HG03280 (cell line): Measurements from ENCODE around the gene PRPH2.
A peak's percentile ranks its signal among the peaks of the same experiment; 100 is the strongest.

Experiments used
- ATAC-seq: cut with Tn5 transposase; IDR thresholded peaks from one replicate; pipeline ENCODE4 v1.9.1; 2021; ENCODE audit warnings: mild to moderate bottlenecking, moderate library complexity; ENCODE audit not compliant: unreplicated experiment

PRPH2 gene, protein sequence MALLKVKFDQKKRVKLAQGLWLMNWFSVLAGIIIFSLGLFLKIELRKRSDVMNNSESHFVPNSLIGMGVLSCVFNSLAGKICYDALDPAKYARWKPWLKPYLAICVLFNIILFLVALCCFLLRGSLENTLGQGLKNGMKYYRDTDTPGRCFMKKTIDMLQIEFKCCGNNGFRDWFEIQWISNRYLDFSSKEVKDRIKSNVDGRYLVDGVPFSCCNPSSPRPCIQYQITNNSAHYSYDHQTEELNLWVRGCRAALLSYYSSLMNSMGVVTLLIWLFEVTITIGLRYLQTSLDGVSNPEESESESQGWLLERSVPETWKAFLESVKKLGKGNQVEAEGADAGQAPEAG

GRCh38 chr6:42722497-42722896 is at the start of gene PRPH2:
PRPH2 (minus strand) TSS chr6:42722597; CDS start chr6:42722334, 263 bp downstream.
- ATAC-seq: no peak

GRCh38 chr6:42771741-42772100 is 49.3 kb upstream of the PRPH2 start:
- ATAC-seq: no peak

GRCh38 chr6:42769836-42770235 is 47.4 kb upstream of the PRPH2 start:
- no peak for ATAC-seq

DNA sequence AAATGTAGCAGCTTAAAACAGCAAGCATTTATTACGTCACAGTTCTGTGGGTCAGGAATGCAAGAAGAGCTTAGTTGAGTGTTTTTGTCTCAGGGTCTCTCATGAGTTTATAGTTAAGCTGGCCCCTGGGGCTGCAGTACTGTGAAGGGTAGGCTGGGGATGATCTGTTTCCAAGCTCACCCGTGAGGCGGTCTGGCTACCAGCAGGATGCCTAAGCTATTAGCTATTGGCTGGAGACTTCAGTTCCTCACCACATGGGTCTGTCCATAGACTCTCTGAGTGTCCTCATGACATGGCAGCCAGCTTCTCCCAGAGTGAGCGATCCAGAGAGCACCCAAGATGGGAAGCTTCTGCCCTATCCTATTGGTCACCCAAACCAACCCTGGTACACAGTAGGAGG is 46.7 kb upstream of the PRPH2 start:
- no peak for ATAC-seq

DNA sequence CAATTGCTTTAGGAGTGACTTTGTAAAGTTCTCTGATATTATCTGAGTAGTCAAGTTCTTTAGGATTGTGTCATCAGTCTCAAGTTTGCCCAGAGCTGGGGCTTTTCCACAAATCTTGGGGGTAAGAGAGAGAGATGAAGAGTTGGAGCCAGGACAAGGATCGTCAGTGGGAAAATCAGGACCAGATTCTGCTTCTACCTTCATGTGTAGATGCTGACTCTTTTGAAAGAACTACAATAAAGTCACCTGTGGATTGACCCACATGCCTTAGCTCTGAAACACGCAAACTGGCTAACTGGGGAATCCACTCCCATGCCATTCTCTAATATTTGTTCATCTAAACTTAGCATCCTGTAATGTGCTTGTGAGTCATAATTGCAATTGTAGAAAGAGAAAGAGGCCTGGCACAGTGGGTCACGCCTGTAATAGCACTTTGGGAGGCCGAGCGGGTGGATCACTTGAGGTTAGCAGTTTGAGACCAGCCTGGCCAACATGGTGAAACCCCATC is 43.8 kb upstream of the PRPH2 start:
- ATAC-seq: no peak

DNA sequence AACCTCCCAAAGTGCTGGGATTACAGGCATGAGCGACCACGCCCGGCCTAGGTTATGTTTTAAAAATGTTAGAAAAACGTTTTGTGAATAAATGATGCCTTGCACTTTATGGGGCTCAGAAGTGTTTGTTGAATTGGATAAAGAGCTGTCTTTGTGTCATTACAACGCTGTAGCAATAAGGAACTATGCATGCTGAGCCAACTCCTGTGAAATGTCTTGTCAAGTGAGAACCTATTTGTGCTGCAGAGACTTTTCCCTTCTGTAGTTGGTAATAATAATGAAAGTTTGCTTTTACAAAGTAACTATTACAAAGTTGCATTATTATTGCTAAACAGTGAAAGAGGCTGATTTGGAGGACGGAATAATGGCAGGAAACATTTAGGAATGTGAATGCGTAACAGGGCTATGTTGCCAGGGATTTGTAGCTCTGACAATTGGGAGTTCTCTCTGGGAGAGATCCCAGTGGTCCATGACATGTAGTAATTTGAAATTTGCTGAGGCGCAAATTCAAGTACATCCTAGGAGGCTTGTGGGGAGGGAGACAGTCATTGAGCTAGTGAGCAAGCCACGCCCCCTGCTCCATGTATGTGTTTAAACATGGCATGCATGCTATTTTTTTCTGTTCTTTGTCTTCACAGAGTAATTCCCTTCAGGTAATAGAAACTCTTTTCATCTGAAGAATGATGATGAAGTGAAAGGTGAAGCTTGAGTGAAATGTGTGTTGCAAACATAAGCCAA is 42.7 kb upstream of the PRPH2 start:
- no peak for ATAC-seq

GRCh38 chr6:42762950-42763349 is 40.6 kb upstream of the PRPH2 start:
- ATAC-seq: no peak

DNA sequence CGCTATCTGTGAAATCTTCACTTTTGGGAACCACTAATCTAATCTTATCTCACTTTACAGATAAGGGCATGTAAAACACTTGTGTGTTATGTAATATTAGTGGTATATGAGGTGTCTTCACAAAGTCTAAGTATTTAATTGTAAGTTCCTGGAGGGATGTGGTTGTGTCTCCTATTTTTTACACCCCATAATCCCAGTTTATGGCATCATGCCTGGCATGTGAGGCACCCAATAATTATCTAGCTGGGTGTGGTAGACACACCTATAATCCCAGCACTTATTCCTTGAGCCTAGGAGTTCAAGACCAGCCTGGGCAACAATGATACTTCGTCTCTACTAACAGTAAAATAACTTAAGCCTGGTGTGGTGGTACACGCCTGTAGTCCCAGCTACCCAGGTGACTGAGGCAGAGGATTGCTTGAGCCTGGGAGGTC is 40.0 kb upstream of the PRPH2 start:
- ATAC-seq: no peak

DNA sequence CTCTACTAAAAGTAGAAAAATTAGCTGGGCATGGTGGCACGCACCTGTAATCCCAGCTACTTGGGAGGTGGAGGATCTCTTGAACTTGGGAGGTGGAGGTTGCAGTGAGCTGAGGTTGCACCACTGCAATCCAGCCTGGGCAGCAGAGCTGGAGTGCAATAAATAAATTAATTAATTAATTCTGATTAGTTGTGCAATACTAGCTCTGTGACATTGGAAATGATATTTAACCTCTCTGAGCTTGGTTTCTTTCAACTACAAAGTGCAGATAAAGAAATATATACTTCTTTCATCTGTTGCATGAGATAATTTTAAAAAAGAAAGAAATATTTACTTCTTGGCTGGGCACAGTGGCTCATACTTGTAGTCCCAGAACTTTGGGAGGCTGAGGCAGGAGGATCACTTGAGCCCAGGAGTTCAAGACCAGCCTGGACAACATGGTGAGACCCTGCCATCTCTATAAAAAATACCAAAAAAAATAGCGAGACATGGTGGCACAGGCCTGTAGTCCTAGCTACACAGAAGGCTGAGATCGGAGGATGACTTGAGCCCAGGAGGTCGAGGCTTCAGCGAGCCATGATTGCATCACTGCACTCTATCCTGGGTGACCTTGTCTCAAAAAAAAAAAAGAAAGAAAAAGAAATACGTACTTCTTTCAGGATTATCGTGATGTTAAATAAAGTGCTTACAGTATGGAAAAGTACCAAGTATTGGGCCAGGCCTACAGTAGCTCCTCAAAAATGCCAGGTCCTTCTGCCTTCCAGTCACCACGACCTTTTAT is 39.1 kb upstream of the PRPH2 start:
- ATAC-seq: no peak

DNA sequence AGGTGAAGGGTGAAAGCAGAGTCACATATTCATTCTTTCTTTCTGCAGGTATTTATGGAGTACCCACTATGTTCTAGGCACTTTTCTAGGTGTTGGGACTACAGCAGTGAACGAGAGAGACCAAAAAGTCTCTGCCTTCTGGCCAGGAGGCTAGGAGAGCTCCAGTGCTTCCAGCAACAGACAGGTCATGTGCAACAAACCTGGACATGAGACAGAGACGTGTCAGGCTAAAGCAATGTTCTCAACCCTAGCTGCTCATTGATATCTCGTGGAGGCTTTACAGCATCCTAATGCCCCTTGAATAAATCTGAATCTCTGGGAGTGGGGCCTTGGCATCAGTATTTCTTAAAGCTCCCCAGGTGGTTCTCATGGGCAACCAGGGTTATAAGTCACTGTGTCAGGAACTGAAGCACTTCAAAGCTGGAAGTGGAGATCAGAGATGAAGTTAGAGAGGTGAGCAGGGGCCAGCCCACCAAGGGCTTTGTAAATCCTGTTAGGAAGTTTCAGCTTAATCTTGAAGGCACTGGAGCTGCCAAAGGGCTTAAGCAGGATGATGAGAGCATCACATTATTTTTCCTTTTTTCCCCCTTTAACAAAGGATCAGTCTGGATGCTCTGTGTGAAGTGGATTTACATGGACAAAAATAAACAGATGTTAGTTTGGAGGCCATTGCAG is 36.5 kb upstream of the PRPH2 start:
- ATAC-seq: no peak

DNA sequence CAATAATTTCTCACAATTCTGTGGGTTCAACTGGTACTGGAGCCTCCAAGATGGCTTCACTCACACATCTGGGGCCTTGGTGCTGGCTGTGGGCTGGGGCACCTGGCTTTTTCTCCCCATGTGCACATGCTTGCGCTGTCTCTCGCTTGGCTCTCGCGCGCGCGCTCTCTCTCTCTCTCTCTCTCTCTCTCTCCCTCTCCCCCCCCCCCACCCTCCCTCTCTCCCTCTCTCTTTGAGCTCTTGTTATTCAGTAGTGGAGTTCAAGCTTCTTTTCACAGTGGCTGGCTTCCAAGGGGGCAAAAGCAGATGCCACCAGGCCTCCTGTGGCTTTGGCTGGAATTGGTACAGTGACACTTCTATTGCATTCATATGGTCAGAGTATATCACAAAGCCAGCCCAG is 34.3 kb upstream of the PRPH2 start:
- no peak for ATAC-seq

GRCh38 chr6:42754759-42755158 is 32.4 kb upstream of the PRPH2 start:
- ATAC-seq: no peak

GRCh38 chr6:42751055-42751454 is 28.7 kb upstream of the PRPH2 start:
- ATAC-seq: no peak

DNA sequence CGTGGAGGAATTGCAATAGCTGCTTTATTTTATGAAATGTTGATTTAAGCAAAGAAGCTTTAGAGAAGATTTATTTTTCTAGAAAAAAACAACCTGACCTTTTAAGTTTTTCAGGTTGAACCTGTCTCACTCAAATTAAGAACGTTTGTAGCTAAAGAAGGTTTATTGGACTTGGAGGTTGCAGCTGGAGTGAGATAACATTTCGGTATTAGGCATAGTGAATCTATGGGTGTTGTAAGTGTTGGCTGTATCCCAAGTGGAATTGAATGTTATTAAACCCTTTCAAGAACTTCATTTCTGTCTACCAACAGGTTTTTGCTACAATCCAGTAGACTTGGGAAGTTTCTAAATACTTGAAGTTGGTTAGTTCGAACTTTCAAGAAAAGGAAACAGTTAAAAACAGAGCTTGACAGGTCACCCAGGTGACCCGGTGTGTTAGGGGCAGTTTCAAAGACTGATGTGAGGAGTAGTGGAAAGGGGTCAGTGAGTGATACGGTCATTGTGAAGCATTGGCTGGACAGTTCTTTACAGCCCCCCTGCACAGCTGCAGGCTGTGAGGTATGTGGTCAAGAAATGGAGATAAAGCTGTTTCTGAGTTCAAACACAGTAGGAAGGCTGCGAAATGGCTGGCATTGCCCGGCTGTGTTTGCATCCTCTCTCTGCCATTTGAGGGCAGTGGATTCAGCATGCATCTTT is 26.0 kb upstream of the PRPH2 start:
- no peak for ATAC-seq

- ATAC-seq: peak; percentile 53
Measured at GRCh38 chr6:42746463-42747391, 24.3 kb upstream of the PRPH2 start.

- peak; percentile 82 for ATAC-seq
Measured at GRCh38 chr6:42745640-42746462, 23.5 kb upstream of the PRPH2 start, which contains the start of gene TBCC. TBCC (minus strand) TSS chr6:42746103; CDS start chr6:42746073, 30 bp downstream.

DNA sequence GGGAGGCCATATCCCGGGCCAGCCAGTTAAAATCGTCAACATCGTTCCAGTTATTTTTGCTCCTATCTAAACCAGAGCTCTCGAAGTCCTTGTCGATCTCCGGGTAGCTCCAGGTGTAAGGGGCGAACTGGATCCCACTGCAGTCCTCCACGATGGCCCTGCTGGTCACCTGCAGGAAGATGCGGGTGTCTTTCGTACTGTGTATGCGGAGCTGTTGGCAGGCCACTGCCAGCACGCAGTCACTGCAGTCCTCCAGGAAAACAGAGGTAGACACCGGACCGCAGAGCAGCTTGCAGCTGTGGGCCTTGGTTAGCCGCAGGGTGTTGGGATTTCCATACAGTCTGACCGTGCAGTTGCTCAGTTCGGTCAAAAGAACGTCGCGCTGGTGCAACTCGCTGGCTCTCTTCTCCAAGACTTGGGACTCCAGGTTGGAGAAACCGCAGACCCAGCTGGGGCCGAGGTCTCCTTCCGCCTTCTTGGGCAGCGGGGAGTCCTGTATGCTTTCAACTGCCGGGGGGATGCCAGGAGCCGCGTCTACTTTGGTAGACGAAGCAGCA is 22.8 kb upstream of the PRPH2 start:
- ATAC-seq: no peak

- no peak for ATAC-seq
Measured at GRCh38 chr6:42744351-42744893, 22.0 kb upstream of the PRPH2 start.
